Bronchial smooth muscle cell (primary cell): ENCODE measurements around the gene SDCCAG8. TPM values are rescaled to one million over a fixed set of nuclear protein-coding genes. Genes with fewer than 3 reads are reported as not detected.

Experiments used
- total RNA-seq: library from RNA; depleted of rRNA; stranded (reverse); fragments of >200 nt; gene quantifications from 2 replicates; pipeline ENCODE4 v1.2.1, GENCODE V29; 2014

Gene SDCCAG8
- 57.2 and 61.3 TPM in 2 replicates for total RNA-seq

DNA sequence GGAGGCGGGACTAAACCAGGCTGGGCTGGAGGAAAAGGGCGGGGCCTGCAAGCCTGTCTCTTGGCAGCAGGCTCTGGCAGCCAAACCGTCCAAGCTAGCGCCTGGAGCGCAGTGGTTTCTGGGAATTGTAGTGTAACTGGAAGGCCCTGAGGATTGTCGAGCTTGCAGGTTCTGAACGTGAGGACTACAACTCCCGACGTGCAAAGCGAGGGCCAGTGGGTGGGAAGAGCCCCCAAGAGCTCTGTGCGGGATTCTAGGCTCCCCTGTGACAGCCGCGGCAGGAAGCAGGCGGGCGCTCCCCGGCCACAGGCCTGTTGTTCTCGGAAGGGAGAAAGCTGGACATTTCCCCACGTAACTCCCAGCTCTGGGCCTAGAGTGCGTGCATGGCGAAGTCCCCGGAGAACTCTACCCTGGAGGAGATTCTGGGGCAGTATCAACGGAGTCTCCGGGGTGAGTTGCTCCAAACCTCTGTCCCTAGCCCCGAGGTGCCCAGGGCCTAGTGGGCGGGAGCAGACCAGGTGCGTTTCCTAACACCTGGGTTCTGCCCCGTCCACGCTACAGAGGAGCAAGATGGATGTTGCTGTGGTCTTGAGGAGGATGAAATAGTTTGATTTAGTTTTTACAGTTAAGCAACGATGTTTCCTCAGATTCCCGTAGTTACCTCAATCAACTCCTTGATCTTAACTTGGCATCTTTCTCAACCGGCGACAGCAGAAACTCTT, at the start of gene SDCCAG8:
SDCCAG8 (plus strand) TSS at position 251 of the 722 bp plus-strand sequence; CDS start at position 384, 133 bp downstream.

DNA sequence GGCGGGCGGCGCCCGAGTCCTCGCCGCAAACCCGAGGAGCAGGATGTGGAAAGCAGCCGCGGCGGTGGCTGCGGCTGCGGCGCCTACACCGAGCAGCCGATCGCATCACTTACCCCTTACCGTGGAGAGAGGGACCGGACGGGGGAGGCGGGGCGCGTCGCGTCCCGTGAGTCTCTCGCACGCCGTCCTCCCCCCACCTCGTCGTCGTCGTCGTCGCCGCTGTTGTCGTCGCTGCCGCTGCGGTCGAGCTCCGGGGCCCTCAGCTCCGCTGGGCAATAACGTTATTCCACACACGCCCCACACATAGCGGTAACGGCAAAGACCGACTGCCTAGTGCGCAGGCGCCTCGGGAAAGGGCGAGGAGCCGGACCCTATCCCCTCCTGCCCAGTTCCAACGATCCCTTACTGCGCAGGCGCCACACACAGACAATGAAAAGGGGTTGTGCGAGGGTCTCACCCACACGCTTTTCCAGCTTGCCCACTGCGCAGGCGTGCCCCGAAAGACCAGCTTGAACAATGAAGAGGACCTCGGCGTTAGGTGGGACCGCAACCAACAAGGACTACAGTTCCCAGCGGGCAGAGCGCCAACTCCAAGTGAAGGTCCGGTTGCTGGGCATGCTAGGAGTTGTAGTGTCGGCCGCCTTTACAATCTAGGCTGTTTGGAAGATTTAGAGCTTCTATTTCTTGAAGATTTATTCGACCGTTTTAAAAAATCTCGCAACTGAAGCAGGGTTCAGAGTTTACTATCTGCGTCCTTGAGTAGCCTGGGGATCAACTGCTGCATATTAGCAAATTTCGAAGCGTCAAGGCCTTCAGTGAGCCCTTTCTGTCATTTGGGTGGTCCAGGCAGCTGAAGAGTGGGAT, 682 bp upstream of the SDCCAG8 start, which contains the start of gene CEP170:
CEP170 (minus strand) TSS at position 355 of the 864 bp plus-strand sequence. CDS start 30,001 bp downstream, outside the sequence.

Other genes with a start within 250 kb of the SDCCAG8 start
- 76.3 and 103 TPM in 2 replicates for gene CEP170, start 760 bp upstream of the SDCCAG8 start, total RNA-seq